A673 (cell line): ENCODE data around the gene GRB14.

Source experiments
- CTCF ChIP-seq: fragments of 300-800, 200-600 bp; sonication (generic); conservative IDR thresholded peaks from 2 replicates; pipeline ENCODE4 v1.5.1; 2017; ENCODE audit warnings: low read depth, mild to moderate bottlenecking, antibody characterized with exemption, low read length, moderate library complexity, mixed read lengths
- EZH2 ChIP-seq: fragments of 200-600 bp; sonication (generic); IDR thresholded peaks from 2 replicates; pipeline ENCODE4 v1.6.1; 2017; ENCODE audit warnings: borderline replicate concordance, low read depth, mild to moderate bottlenecking, mixed read lengths, antibody characterized with exemption, low read length; ENCODE audit not compliant: poor library complexity, severe bottlenecking

- TF ChIP-seq CTCF: no peak
- TF ChIP-seq EZH2: no peak
These were observed 108.4 kb downstream of the GRB14 start for GRCh38 chr2:164512871-164513270.
